GM20000 (cell line): ENCODE data around the gene GALNTL6.

Experiments
- DNase-seq: peaks from one replicate; pipeline ENCODE4 v3.0.0; 2012; ENCODE audit warnings: low spot score
- CTCF ChIP-seq: IDR thresholded peaks from 2 replicates; pipeline ENCODE4 v1.5.1; 2012; ENCODE audit warnings: mild to moderate bottlenecking, control low read depth; ENCODE audit errors: extremely low read depth, missing control alignments

The GALNTL6 gene

GRCh38 chr4:171809854-171810253, 3.4 kb upstream of the GALNTL6 start:
- no peak for TF ChIP-seq CTCF
- DNase-seq: no peak

GRCh38 chr4:171812333-171812664, 905 bp upstream of the GALNTL6 start:
- TF ChIP-seq CTCF: no peak
- no peak for DNase-seq

GRCh38 chr4:171813526-171814250, 484 bp downstream of the GALNTL6 start:
- DNase-seq: no peak
- no peak for TF ChIP-seq CTCF

GRCh38 chr4:171814545-171814944, 1.3 kb downstream of the GALNTL6 start:
- no peak for DNase-seq
- no peak for TF ChIP-seq CTCF

GRCh38 chr4:171817026-171817425, 3.8 kb downstream of the GALNTL6 start:
- TF ChIP-seq CTCF: no peak
- no peak for DNase-seq

- no peak for TF ChIP-seq CTCF
- DNase-seq: no peak
These were observed 21.4 kb downstream of the GALNTL6 start for GRCh38 chr4:171834640-171835039.

GRCh38 chr4:171843456-171843855, 30.3 kb downstream of the GALNTL6 start:
- no peak for TF ChIP-seq CTCF
- no peak for DNase-seq
